CD4-positive, CD25-positive, alpha-beta regulatory T cell (primary cell): Measurements from ENCODE around the gene CDC45. TPM values are rescaled to one million over a fixed set of nuclear protein-coding genes. Genes with fewer than 3 reads are reported as not detected.

ENCODE experiments used
- ATAC-seq, 2 donors: fragments of 150-1000 bp; cut with Tn5 transposase; one replicate each; pipeline ENCODE4 v1.10.0; 2021; ENCODE audit warnings: low read depth in 2 of 2, moderate number of reproducible peaks in 2 of 2, moderate library complexity in 1 of 2
- DNase-seq, 3 donors: peaks; one replicate each; pipeline versions ENCODE4 v3.0.0 to v3.0.0-alpha.2; 2012 to 2022; ENCODE audit warnings: mixed read lengths in 1 of 3
- H3K27ac ChIP-seq: one replicate; pipeline ENCODE4 v1.7.0; 2013; ENCODE audit warnings: mild to moderate bottlenecking, low read length; ENCODE audit not compliant: insufficient read depth, poor library complexity, severe bottlenecking
- H3K27me3 ChIP-seq: one replicate; pipeline ENCODE4 v1.7.0; 2013; ENCODE audit warnings: low read length; ENCODE audit not compliant: control insufficient read depth, insufficient read depth
- H3K36me3 ChIP-seq: one replicate; pipeline ENCODE4 v1.7.0; 2013; ENCODE audit warnings: mild to moderate bottlenecking, low read length, moderate library complexity; ENCODE audit not compliant: control insufficient read depth, insufficient read depth
- H3K4me1 ChIP-seq: 2 replicates; pipeline ENCODE4 v1.7.0; 2013; ENCODE audit warnings: mild to moderate bottlenecking, low read length; ENCODE audit not compliant: insufficient read depth, control insufficient read depth, poor library complexity, severe bottlenecking
- H3K4me3 ChIP-seq: one replicate; pipeline ENCODE4 v1.7.0; 2013; ENCODE audit warnings: low read depth, mild to moderate bottlenecking, low read length, moderate library complexity
- H3K9me3 ChIP-seq, 2 experiments: 1 replicate in 1 of 2; 2 replicates in 1 of 2; pipeline ENCODE4 v1.7.0; 2013; ENCODE audit warnings: low read length in 2 of 2, mild to moderate bottlenecking in 1 of 2, moderate library complexity in 1 of 2; ENCODE audit not compliant: control insufficient read depth in 2 of 2
- H3K27ac Mint-ChIP-seq, 3 donors: one replicate each; pipeline ENCODE4 v1.8.0; 2020 to 2022; ENCODE audit warnings: mild to moderate bottlenecking in 3 of 3, mixed read lengths in 3 of 3, moderate library complexity in 2 of 3
- H3K27me3 Mint-ChIP-seq: one replicate; pipeline ENCODE4 v1.8.0; 2022; ENCODE audit warnings: mild to moderate bottlenecking, mixed read lengths
- H3K36me3 Mint-ChIP-seq: one replicate; pipeline ENCODE4 v1.8.0; 2020; ENCODE audit warnings: mixed read lengths
- H3K4me1 Mint-ChIP-seq, 4 donors: one replicate each; pipeline ENCODE4 v1.8.0; 2020 to 2022; ENCODE audit warnings: mixed read lengths in 4 of 4, mild to moderate bottlenecking in 1 of 4
- H3K4me3 Mint-ChIP-seq, 4 donors: one replicate each; pipeline ENCODE4 v1.8.0; 2020 to 2022; ENCODE audit warnings: mild to moderate bottlenecking in 4 of 4, mixed read lengths in 4 of 4, moderate library complexity in 3 of 4
- H3K9me3 Mint-ChIP-seq, 7 donors: one replicate each; pipeline ENCODE4 v1.8.0; 2020 to 2022; ENCODE audit warnings: mixed read lengths in 7 of 7, mild to moderate bottlenecking in 3 of 7, moderate library complexity in 2 of 7
- polyA plus RNA-seq, 4 donors: library from polyadenylated mRNA; unstranded; fragments of 300-500 nt; fragmentation: Illumina TruSeq; gene quantifications; one replicate each; pipeline ENCODE4 v1.2.3, GENCODE V29; 2021
- total RNA-seq: library from RNA; stranded (reverse); gene quantifications from one replicate; pipeline ENCODE4 v1.2.3, GENCODE V29; 2022

The CDC45 gene
- total and polyA plus RNA-seq, 5 donors from 2014 or later, result 0.56 to 3.4 (median 2.5) TPM

- no peak overlapping the region for H3K4me3 ChIP-seq
- DNase-seq, result no peak
- no peak overlapping the region for H3K4me3 Mint-ChIP-seq
- peaks cover 9% of the 10 kb centered on the region for H3K36me3 Mint-ChIP-seq
- no peaks in the 10 kb centered on the region for H3K9me3 ChIP-seq
- no peak overlapping the region for H3K27ac ChIP-seq
- no peaks in the 10 kb centered on the region for H3K4me1 Mint-ChIP-seq
- H3K27ac Mint-ChIP-seq, result peak overlapping the region in 1 of 3 donors; percentile 52
- no peaks in the 10 kb centered on the region for H3K36me3 ChIP-seq
- H3K27me3 ChIP-seq, result no peaks in the 10 kb centered on the region
- no peak for ATAC-seq
- no peaks in the 10 kb centered on the region for H3K4me1 ChIP-seq
- no peaks in the 10 kb centered on the region for H3K27me3 Mint-ChIP-seq
- peaks cover 0 to 6% (median 0%) of the 10 kb centered on the region in 7 donors for H3K9me3 Mint-ChIP-seq
These were observed 36.1 kb downstream of the CDC45 start for GRCh38 chr22:19515654-19516377.

GRCh38 chr22:19516378-19517170 lies 36.9 kb downstream of the CDC45 start:
- H3K4me1 Mint-ChIP-seq, result no peaks in the 10 kb centered on the region
- no peaks in the 10 kb centered on the region for H3K4me1 ChIP-seq
- H3K4me3 Mint-ChIP-seq, result peak overlapping the region in 1 of 4 donors; percentile 82
- H3K9me3 Mint-ChIP-seq, result peaks cover 0 to 6% (median 0%) of the 10 kb centered on the region in 7 donors
- H3K27me3 ChIP-seq, result no peaks in the 10 kb centered on the region
- DNase-seq (no peak), ATAC-seq (no peak)
- no peak overlapping the region for H3K27ac ChIP-seq
- no peaks in the 10 kb centered on the region for H3K36me3 ChIP-seq
- H3K36me3 Mint-ChIP-seq, result peaks cover 9% of the 10 kb centered on the region
- H3K9me3 ChIP-seq, result no peaks in the 10 kb centered on the region
- no peaks in the 10 kb centered on the region for H3K27me3 Mint-ChIP-seq
- H3K4me3 ChIP-seq, result no peak overlapping the region
- H3K27ac Mint-ChIP-seq, result no peak overlapping the region

- peaks cover 9% of the 10 kb centered on the region for H3K36me3 Mint-ChIP-seq
- peak overlapping the region in 1 of 3 donors; percentile 6 for H3K27ac Mint-ChIP-seq
- peaks cover 0 to 6% (median 0%) of the 10 kb centered on the region in 7 donors for H3K9me3 Mint-ChIP-seq
- no peak overlapping the region for H3K4me3 ChIP-seq
- H3K9me3 ChIP-seq, result no peaks in the 10 kb centered on the region
- no peak overlapping the region for H3K27ac ChIP-seq
- no peaks in the 10 kb centered on the region for H3K4me1 Mint-ChIP-seq
- H3K4me1 ChIP-seq, result no peaks in the 10 kb centered on the region
- ATAC-seq (no peak), DNase-seq (no peak)
- H3K27me3 ChIP-seq, result no peaks in the 10 kb centered on the region
- peak overlapping the region in 1 of 4 donors; percentile 82 for H3K4me3 Mint-ChIP-seq
- no peaks in the 10 kb centered on the region for H3K27me3 Mint-ChIP-seq
- no peaks in the 10 kb centered on the region for H3K36me3 ChIP-seq
These were observed 37.4 kb downstream of the CDC45 start for GRCh38 chr22:19517171-19517500.

GRCh38 chr22:19517919-19518611 lies 38.3 kb downstream of the CDC45 start:
- DNase-seq (no peak), ATAC-seq (no peak)
- Histone ChIP-seq H3K27ac (no peak overlapping the region), H3K27me3 (no peaks in the 10 kb centered on the region), H3K4me1 (peaks cover under 1% of the 10 kb centered on the region), H3K9me3 (no peaks in the 10 kb centered on the region), H3K4me3 (no peak overlapping the region), H3K36me3 (no peaks in the 10 kb centered on the region)
- Mint-ChIP-seq H3K9me3 (peaks cover 0 to 6% (median 0%) of the 10 kb centered on the region in 7 donors), H3K36me3 (peaks cover 9% of the 10 kb centered on the region), H3K4me1 (peaks cover 0 to 6% (median 2%) of the 10 kb centered on the region in 4 donors), H3K27me3 (peaks cover 4% of the 10 kb centered on the region), H3K4me3 (no peak overlapping the region), H3K27ac (peak overlapping the region in 1 of 3 donors; percentile 48)

- ATAC-seq (no peak), DNase-seq (no peak)
- Mint-ChIP-seq H3K9me3 (peaks cover 0 to 5% (median 0%) of the 10 kb centered on the region in 7 donors), H3K27me3 (peaks cover 9% of the 10 kb centered on the region), H3K27ac (peak overlapping the region in 1 of 3 donors; percentile 48), H3K36me3 (peaks cover 9% of the 10 kb centered on the region), H3K4me3 (no peak overlapping the region), H3K4me1 (peaks cover 0 to 7% (median 3%) of the 10 kb centered on the region in 4 donors)
- no peak overlapping the region for H3K27ac ChIP-seq
- H3K9me3 ChIP-seq, result no peaks in the 10 kb centered on the region
- H3K36me3 ChIP-seq, result no peaks in the 10 kb centered on the region
- H3K4me1 ChIP-seq, result peaks cover 6% of the 10 kb centered on the region
- H3K27me3 ChIP-seq, result no peaks in the 10 kb centered on the region
- H3K4me3 ChIP-seq, result no peak overlapping the region
These were observed 38.9 kb downstream of the CDC45 start for GRCh38 chr22:19518635-19519034.

GRCh38 chr22:19519041-19519926 lies 39.6 kb downstream of the CDC45 start:
- Mint-ChIP-seq H3K36me3 (peaks cover 5% of the 10 kb centered on the region), H3K27ac (peak overlapping the region in 1 of 3 donors; percentile 55), H3K9me3 (peaks cover 0 to 1% (median 0%) of the 10 kb centered on the region in 7 donors), H3K4me1 (peaks cover 0 to 12% (median 3%) of the 10 kb centered on the region in 4 donors), H3K4me3 (peak overlapping the region in 1 of 4 donors; percentile 47), H3K27me3 (peaks cover 11% of the 10 kb centered on the region)
- no peaks in the 10 kb centered on the region for H3K36me3 ChIP-seq
- H3K4me1 ChIP-seq, result peaks cover 13% of the 10 kb centered on the region
- ATAC-seq (no peak), DNase-seq (no peak)
- H3K27ac ChIP-seq, result no peak overlapping the region
- H3K27me3 ChIP-seq, result no peaks in the 10 kb centered on the region
- no peak overlapping the region for H3K4me3 ChIP-seq
- H3K9me3 ChIP-seq, result no peaks in the 10 kb centered on the region

- Histone ChIP-seq H3K4me1 (peaks cover 18% of the 10 kb centered on the region), H3K9me3 (no peaks in the 10 kb centered on the region), H3K27ac (no peak overlapping the region), H3K36me3 (no peaks in the 10 kb centered on the region), H3K27me3 (no peaks in the 10 kb centered on the region), H3K4me3 (no peak overlapping the region)
- ATAC-seq (no peak), DNase-seq (no peak)
- Mint-ChIP-seq H3K27ac (no peak overlapping the region), H3K4me1 (peaks cover 0 to 17% (median 3%) of the 10 kb centered on the region in 4 donors), H3K36me3 (peaks cover 5% of the 10 kb centered on the region), H3K9me3 (no peaks in the 10 kb centered on the region), H3K4me3 (no peak overlapping the region), H3K27me3 (peaks cover 15% of the 10 kb centered on the region)
These were observed 40.3 kb downstream of the CDC45 start for GRCh38 chr22:19520007-19520406.
